ENCODE results near the gene ARHGEF28.

DNA sequence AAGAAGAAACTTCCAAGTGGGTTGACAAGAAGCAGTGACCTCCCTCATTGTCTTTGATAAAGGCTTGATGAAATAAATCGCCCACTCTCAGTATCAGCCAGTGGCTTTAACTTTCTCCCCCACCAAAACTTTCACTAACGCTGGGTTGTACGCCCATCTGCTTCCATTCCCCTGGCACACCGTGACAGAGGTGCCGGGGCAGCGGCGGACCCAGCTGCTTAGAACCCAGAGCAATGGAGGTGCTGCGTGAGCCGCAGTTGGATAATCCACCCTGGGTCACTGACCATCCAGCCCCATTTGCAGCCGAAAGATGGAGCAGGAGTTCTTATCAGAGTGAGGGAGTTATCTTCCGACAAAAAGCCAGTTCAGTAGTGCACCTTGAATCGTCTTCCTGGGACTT, 270.7 kb downstream of the ARHGEF28 start:
- TF ChIP-seq POLR2A (IDR thresholded peaks at IDR 0.05) (no peak), POLR2AphosphoS5 (IDR thresholded peaks at IDR 0.05) (no peak), EP300 (IDR thresholded peaks at IDR 0.05; ENCODE audit: low read depth) (no peak)
- TF ChIP-seq, protein P1, sequence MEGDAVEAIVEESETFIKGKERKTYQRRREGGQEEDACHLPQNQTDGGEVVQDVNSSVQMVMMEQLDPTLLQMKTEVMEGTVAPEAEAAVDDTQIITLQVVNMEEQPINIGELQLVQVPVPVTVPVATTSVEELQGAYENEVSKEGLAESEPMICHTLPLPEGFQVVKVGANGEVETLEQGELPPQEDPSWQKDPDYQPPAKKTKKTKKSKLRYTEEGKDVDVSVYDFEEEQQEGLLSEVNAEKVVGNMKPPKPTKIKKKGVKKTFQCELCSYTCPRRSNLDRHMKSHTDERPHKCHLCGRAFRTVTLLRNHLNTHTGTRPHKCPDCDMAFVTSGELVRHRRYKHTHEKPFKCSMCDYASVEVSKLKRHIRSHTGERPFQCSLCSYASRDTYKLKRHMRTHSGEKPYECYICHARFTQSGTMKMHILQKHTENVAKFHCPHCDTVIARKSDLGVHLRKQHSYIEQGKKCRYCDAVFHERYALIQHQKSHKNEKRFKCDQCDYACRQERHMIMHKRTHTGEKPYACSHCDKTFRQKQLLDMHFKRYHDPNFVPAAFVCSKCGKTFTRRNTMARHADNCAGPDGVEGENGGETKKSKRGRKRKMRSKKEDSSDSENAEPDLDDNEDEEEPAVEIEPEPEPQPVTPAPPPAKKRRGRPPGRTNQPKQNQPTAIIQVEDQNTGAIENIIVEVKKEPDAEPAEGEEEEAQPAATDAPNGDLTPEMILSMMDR (IDR thresholded peaks at IDR 0.05) = no peak
